Measurements from ENCODE around the gene STARD10.

DNA sequence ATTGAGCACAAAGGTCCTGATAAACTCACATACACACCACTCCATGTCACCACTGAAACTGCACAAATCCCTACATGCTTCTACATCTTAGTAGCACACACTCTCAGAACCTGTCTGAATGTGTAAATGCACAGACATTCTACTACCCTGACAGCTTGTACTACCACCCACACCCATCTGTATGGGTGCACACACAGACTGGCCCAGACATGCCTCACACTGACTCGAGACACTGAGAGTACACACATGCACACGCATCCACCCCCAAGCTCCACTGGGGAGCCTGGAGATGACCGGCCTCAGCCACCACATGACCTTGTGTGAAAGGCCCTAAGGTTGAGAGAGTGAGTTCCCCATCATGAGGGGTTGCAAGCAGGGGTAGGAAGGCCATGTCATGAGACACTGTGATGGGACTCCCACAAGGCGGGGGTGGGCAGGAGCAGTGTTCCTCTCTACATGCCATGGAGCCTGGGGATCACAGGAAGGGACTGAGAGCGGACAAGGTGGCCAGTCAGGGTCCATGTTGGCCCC is 69.8 kb downstream of the STARD10 start:
- TF ChIP-seq, protein P1, sequence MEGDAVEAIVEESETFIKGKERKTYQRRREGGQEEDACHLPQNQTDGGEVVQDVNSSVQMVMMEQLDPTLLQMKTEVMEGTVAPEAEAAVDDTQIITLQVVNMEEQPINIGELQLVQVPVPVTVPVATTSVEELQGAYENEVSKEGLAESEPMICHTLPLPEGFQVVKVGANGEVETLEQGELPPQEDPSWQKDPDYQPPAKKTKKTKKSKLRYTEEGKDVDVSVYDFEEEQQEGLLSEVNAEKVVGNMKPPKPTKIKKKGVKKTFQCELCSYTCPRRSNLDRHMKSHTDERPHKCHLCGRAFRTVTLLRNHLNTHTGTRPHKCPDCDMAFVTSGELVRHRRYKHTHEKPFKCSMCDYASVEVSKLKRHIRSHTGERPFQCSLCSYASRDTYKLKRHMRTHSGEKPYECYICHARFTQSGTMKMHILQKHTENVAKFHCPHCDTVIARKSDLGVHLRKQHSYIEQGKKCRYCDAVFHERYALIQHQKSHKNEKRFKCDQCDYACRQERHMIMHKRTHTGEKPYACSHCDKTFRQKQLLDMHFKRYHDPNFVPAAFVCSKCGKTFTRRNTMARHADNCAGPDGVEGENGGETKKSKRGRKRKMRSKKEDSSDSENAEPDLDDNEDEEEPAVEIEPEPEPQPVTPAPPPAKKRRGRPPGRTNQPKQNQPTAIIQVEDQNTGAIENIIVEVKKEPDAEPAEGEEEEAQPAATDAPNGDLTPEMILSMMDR (IDR thresholded peaks at IDR 0.05): no peak
- TF ChIP-seq POLR2A (IDR thresholded peaks at IDR 0.05): no peak

All from heart left ventricle (tissue), 13 donors.